ENCODE results near the gene SLC6A8. TPM values are rescaled to one million over a fixed set of nuclear protein-coding genes. Genes with fewer than 3 reads are reported as not detected.

The SLC6A8 gene
- total and polyA plus RNA-seq, 2 of the 4 experiments (the other 2 are of a cell fraction): 7.2 to 25.5 TPM

DNA sequence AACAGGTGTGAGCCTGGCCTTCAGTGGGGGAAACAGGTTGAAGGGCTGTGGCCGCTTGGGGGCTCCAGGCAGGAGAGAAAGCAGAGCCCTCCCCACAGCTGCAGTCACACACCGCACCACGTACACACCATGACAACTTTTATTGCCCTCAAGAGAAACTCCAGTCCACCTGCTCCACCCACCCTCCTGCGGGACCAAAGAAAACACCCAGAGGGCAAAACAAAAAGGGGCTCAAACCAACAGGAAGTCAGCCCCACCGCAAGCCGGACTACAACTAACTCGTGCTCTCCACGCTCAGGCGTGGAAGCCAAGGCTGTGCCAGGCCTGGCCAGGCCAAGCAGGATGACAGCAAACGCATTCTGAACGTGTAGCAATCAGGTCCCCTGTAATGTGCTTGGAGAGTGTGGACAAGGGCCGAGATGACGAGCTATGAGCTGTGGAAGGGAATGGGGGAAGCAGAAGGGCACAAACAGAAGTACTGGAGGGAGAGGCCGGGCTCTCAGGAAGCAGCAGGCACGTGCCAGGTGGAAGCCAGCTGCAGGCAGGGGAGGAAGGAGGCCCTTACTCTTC is 12.7 kb downstream of the SLC6A8 start:
- no peak overlapping the region for H2AFZ ChIP-seq (replicated peaks; ENCODE audit: low read length, poor library complexity)
- H4K20me1 ChIP-seq (ENCODE audit: insufficient read depth, low read length): no peaks in the 10 kb centered on the region
- ChIA-PET CTCF (interaction anchor here (1.4 kb wide), 1 partner anchor 8 kb away, joined by 3 read pairs; no protein-coding TSS in a partner anchor), POLR2A (ENCODE audit: unreplicated experiment) (no interaction called here)
- WGBS, 2 experiments (ENCODE audit: extremely low coverage in 2 of 2, insufficient read length in 1 of 2): 93% methylated on average over 3 of the region's 15 CpGs; no CpG with 5 or more reads in 1 of the 2 experiments
- BruUV-seq (replicated peaks): no TSS peak
- no peak overlapping the region for H3K23ac ChIP-seq (ENCODE audit: low read depth, low read length)
- no peak overlapping the region for H3K14ac ChIP-seq (replicated peaks; ENCODE audit: low read depth, low read length)
- H3K27ac ChIP-seq (ENCODE audit: insufficient read depth, low read length): no peak overlapping the region
- H3K4me2 ChIP-seq (ENCODE audit: low read depth, low read length): no peak overlapping the region
- peaks cover 19% of the 10 kb centered on the region for H3K36me3 ChIP-seq (ENCODE audit: control insufficient read depth, insufficient read depth, low read length)
- H2BK120ac ChIP-seq (ENCODE audit: low read depth, low read length): no peak overlapping the region
- no peaks in the 10 kb centered on the region for H3K27me3 ChIP-seq (ENCODE audit: control insufficient read depth, insufficient read depth, low read length)
- no peak overlapping the region for H2AK9ac ChIP-seq (replicated peaks; ENCODE audit: low read depth, low read length, poor library complexity)
- H2BK15ac ChIP-seq (ENCODE audit: low read depth, low read length): no peak overlapping the region
- in situ Hi-C loops (cut with MboI; ENCODE audit: low sequenced_read_pairs): no loop called here
- no peak overlapping the region for H3K9ac ChIP-seq (ENCODE audit: low read depth, low read length)
- dilution Hi-C loops (cut with HindIII; ENCODE audit: low sequenced_read_pairs, unreplicated experiment): no loop called here
- H4K5ac ChIP-seq (ENCODE audit: low read depth, low read length): no peak overlapping the region
- H4K91ac ChIP-seq (ENCODE audit: insufficient read depth, low read depth, low read length): no peak overlapping the region
- H3K79me1 ChIP-seq (ENCODE audit: low read depth in 1 of 2, low read length in 2 of 2): no peaks in the 10 kb centered on the region
- no peak for DNase-seq
- no peak overlapping the region for H2AK5ac ChIP-seq (ENCODE audit: low read depth, low read length)
- H3K56ac ChIP-seq (ENCODE audit: extremely low read depth, insufficient read depth, low read length): no peak overlapping the region
- TF ChIP-seq RCOR1 (IDR thresholded peaks at IDR 0.05; ENCODE audit: insufficient replicate concordance, low read length) (no peak), MAFK (IDR thresholded peaks at IDR 0.05; ENCODE audit: low read depth, low read length) (no peak)
- TF ChIP-seq, protein P1, sequence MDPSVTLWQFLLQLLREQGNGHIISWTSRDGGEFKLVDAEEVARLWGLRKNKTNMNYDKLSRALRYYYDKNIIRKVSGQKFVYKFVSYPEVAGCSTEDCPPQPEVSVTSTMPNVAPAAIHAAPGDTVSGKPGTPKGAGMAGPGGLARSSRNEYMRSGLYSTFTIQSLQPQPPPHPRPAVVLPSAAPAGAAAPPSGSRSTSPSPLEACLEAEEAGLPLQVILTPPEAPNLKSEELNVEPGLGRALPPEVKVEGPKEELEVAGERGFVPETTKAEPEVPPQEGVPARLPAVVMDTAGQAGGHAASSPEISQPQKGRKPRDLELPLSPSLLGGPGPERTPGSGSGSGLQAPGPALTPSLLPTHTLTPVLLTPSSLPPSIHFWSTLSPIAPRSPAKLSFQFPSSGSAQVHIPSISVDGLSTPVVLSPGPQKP (IDR thresholded peaks at IDR 0.05; ENCODE audit: borderline replicate concordance, low read depth, low read length): no peak
- H2BK20ac ChIP-seq (ENCODE audit: low read depth, low read length): no peak overlapping the region
- intact Hi-C loops (cut with micrococcal nuclease): no loop called here
- H3K4me3 ChIP-seq (ENCODE audit: insufficient read depth, low read depth, low read length): no peak overlapping the region
- H3K9me1 ChIP-seq (ENCODE audit: insufficient read depth, low read length): no peaks in the 10 kb centered on the region
- no peak overlapping the region for H3K4ac ChIP-seq (ENCODE audit: low read depth, low read length)
- H4K8ac ChIP-seq (ENCODE audit: low read depth in 2 of 2, low read length in 2 of 2): no peak overlapping the region
- H3K4me1 ChIP-seq (ENCODE audit: control insufficient read depth, insufficient read depth, low read length): peaks cover 2% of the 10 kb centered on the region; the same call in 1 of the 2 replicates
- H3K18ac ChIP-seq (ENCODE audit: low read depth, low read length): no peak overlapping the region
- H2BK5ac ChIP-seq (ENCODE audit: low read depth, low read length, poor library complexity, severe bottlenecking): no peak overlapping the region
- no peak for ATAC-seq (ENCODE audit: low read depth)
- no peaks in the 10 kb centered on the region for H3K9me3 ChIP-seq (ENCODE audit: control insufficient read depth, insufficient read depth, low read length)
